GM21423 (cell line): Measurements from ENCODE around the gene IL1RL2.

ENCODE experiments used
- ATAC-seq: cut with Tn5 transposase; IDR thresholded peaks from one replicate; pipeline ENCODE4 v1.9.1; 2021; ENCODE audit warnings: mild to moderate bottlenecking, moderate library complexity; ENCODE audit not compliant: unreplicated experiment

IL1RL2 gene

DNA sequence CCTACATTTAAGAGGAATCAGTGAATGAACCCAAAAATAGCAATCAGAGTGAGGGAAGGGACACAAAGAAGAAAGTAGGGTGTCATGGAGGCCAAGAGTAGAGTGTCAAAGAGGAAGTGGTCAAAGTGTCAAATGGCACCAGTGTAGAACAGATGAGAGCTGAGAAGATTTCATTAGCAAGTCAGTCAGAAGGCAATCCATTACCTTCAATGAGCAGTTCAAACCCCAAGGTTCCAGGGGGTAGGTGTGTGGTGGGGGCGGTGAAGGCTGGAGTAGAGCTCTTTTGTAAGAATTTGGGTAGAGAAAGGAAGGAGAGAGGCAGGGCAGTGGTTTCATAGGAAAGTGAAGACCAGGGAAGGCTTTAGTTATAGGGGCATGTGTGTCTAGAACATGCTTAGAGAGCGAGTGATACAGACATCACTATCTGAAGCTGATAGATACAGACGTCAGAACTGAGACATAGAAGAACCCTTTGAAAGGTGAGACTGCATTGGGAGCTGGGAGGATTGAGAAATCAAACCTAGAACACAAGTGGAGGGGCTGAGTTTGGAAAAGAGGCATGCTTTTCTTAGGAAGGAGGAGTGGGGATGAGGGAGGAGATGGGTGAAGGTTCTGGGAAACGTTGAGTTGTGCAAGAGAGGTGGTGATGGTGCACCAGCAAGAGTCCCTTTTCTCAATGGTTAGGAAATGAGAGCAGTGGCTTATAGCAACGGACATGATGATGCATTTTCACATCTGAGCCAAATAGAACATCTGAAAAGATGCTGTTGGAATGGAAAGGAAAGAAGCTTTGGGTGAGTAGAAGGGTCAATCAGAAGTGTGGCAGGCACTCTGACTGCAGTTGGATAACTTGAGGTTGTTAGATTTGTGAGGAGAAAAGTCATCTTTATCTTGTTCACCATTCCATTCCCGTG lies 75.7 kb downstream of the IL1RL2 start:
- no peak for ATAC-seq

DNA sequence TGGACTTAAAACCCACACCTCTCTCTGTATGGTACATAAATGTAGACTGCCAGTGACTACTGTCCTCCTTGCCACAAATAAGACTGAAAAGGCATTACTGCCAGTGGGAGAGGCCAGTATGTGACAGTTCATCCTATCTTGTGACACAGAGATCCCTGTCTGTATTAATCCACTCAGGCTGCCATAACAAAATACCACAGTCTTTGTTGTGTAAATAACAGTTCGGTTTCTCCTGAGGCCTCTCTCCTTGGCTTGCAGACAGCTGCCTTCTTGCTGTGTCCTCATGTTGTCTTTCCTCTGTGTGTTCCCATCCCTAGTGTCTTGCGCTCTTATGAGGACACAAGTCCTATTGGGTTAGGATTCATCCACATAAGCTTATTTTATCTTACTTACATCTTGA lies 78.1 kb downstream of the IL1RL2 start:
- no peak for ATAC-seq

DNA sequence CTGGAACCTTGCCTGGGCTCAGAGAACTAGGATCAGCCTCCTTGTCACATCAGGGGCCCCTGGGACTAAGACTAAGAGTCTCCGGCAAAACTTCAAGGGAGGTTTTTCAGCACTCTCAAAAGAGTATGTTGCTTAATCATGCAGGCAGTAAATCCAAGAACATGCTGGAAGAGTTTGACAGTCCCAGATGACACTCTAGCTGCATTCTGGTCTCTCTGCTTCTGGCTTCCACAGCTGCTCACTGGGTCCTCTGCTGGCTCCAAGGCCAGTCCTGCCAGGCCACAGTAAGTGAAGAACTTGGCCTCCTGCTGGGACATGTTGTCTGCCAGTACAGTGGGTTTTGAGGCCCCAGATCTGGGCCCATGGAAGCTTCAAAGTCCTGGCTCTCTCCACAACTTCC lies 79.4 kb downstream of the IL1RL2 start:
- ATAC-seq, result no peak

DNA sequence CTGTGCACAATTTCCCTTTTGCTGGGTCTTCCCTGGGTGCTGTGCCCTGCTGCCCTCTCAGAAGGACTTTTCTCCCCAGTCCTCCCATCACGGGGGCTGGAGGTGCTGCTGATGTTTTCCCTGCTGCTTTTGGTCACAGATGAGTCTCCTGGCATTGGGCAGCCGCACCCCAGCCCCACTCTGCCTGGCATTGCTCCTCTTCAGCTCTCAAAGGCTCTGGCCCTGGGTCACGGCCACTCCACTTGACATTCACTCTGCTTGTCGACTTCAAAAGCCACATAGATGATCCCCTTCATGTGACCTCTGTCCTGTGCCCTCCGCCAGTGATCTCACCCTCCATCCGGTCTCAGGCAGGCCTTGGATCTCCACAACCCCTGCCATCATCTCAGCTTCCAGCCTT lies 81.0 kb downstream of the IL1RL2 start:
- ATAC-seq, result no peak

DNA sequence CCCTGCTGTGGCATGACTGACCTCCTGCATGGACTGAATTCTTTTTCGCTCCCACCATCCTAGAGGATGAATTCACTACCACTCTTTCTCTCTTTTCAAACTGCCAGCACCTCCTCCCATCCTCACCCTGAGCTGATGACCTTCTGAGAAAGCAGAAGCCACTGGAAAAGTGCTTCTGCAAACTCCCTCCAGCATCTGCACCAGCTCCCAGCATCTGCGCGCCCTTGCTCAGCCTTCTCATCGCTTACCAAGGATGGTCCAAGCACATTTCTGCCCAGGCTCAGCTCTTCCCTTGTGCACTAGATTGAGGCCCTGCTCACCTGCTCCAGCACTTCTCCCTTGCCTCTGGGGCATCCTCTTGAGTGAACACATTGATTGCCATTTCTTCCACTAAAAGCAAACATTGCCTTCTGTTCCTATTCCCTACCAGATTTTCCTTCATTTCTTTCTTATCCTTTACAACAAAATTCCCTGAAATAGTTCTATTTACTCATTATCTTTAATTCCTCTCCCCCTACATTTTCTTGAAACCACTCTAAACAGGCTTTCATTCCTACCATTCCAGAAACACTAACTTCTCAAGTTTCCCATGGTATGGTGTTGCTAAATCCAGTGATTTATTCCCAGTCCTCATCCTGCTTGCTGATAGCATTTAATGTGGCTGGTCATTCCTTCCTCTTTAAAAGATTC lies 81.8 kb downstream of the IL1RL2 start:
- ATAC-seq, result no peak

DNA sequence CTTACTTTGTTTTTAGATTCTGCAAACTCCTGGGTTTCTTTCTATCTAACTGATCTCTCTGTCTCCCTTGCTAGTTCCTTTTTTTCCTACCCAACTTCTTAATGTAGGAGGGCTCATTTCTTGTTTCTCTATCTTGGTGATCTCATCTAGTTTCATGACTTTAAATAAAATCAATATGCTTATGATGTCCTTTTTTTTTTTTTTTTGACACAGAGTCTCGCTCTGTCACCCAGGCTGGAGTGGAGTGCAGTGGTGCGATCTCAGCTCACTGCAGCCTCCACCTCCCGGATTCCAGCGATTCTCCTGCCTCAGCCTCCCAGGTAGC lies 82.3 kb downstream of the IL1RL2 start:
- no peak for ATAC-seq

DNA sequence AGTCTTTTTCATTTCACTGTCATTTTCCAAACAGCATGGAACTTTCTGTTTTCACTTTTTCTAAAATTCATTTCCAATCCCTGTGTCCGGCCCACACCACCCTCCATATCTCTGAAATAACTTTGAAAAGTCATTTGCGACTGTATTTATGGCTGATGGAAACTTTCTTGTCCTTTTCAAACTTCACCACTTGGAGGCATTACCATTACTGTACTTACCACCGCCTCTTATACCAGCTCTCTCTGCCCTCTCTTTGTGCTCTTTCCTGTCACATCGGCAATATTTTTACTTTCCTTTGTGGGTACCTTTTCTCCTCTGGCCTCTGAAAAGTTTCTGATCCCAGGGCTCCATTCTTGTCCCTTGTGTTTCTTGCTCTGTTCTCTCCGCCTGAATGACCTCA lies 85.0 kb downstream of the IL1RL2 start:
- no peak for ATAC-seq

DNA sequence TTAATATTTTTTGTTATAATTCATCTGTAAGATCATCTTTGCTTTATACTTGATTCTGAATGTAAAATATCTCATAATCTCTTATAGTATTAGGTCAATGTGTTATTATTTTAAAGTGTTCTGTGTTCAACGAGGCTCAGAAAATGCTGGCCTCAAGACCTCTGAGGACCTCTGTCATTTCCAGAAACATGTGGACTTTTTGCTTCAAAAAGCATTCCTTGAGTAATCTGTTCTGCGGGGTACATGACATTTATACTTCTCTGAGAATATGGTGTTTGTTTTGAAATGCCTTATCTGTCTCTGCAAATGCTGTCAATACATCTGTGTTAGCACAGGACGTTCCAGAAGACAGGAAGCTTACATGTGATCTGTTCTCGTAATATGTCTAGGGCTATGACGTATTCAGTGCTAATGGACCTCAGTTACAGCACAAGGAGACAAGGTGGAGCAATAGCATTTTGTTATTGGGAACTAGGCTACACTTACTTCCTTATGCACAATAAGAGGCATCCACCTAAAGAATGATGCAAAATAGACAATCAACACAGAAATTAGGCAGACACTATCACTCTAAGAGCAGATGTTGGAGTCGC lies 86.9 kb downstream of the IL1RL2 start:
- no peak for ATAC-seq

DNA sequence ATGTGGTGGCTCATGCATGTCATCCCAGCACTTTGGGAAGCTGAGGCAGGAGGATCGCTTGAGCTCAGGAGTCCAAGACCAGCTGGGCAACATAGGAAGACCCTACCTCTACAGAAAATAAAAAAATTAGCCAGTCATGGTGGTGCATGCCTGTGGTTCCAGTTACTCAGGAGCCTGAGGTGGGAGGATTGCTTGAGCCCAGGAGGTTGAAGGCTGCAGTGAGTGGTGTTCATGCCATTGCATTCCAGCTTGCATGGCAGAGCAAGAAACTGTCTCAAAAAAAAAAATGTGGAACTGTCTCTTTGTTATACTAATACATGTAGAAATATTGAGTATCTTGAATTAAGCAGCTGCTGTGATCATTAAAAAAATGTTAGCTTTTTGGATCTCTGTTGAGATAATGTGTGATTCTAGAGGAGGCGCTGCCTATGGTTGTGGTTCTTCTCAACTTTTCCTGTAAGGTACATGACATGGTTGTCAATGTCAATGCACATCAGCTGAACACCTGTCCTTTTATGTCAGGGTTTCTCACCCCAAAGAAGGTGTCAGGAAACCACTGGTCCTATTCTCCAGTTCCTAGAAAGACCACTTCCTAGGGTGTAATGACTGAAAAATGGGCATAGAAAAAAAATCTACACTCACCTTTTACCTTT lies 89.9 kb downstream of the IL1RL2 start:
- no peak for ATAC-seq

DNA sequence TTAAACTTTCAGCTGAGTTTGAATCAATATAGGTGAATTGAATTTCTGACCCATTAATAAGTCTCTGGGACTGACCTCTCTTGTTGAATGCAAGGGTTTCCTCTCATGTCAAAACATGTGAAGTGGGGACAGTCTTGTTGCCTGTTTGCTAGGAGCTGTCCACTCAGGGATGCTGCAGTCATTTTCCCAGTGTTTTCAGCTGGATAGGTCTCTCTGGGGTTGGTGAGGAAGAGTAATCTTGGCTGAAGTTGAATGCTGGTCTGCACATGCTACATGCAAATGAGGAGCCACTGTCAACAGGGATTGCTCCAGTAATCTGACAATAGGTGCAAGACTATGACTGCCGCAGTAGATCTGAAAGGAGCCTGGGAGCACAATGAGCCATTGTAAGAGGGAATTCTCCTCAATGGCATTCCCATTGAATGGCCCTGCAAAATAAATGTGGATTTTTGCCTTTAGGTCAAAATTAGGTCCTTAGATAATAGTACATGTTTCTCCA lies 90.4 kb downstream of the IL1RL2 start:
- ATAC-seq, result no peak

DNA sequence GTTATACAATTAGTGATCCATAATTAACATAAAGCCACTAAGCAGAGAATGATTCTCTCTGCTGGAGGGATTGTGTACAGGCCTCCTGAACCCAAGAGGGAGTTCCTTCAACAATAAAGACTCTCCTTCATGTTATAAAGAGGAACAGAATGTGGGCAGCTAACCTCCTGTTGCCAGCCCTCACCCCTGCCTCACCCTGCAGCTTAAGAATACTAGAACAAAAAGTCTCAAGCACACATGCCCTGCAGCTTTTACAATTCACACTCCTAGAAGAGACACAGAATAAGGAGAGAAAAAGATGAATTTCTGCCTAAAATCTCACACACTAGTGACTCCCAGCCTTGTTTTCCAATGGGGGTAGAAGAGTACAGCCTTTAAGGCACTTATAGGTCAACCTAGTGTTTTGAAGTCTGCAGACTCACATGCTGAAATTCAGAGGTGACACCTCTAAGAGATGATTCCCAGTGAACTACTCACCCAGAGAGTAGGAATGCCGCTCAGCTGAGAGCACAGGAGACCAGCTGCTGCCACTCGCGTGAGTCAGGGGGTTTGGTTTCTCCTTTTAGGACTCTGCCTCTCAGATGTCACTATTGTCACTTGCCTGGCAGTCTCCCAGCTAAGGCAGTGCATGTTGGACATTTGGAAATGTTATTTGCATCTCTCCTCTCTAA lies 92.0 kb downstream of the IL1RL2 start:
- ATAC-seq, result no peak

DNA sequence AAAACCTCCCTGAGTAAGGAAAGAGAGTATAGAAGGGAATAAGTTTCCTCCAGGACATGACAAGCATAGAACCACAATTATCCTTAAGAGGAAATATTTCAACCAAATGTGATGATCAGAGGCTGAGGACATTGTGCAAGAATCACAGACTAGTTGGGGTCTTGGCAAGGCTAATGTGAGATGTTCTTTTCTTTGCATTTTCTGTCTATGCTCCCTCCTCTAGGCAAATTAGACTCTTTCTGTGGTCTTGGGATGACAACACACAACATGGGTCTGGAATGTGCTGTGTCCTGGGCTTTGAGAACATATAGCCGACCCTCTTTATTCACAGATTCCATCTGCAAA lies 92.5 kb downstream of the IL1RL2 start:
- ATAC-seq, result no peak

DNA sequence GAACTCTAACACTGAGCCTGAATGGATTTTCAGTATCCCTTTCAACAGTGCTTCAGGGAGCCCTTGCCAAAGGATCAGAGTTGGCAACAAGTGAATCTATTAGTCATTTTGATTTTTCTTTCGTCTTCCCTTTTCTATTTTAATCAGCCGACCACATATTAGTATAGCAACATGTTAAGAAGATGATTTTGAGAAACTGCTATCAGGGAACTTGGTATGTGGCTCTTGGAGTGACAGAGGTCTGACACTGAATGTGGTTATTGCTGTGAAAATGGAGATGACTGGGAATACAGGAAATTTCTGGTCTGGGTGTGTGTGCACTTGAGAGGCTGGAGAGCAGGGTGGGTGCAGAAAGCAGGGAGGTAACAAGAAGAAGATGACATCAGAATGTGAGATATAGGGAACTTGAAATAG lies 95.9 kb downstream of the IL1RL2 start:
- no peak for ATAC-seq

DNA sequence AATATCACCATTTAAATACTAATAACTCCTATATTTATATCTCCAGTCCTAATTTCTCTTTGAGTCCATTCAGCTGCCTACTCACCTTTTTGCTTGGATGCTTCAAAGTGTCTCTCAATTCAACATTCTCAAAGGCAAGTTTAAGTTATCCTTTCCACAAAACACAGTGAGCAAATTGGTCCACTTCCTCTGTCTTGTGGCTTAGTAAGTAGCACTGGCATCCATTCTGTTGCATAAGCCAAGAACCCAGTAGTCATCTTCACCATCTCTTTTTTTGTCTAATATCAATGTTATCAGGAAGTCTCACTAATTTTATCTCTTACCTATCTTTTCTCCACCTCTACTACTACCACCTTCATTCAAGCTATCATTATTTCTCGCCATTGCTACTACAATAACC lies 97.2 kb downstream of the IL1RL2 start:
- ATAC-seq, result no peak

DNA sequence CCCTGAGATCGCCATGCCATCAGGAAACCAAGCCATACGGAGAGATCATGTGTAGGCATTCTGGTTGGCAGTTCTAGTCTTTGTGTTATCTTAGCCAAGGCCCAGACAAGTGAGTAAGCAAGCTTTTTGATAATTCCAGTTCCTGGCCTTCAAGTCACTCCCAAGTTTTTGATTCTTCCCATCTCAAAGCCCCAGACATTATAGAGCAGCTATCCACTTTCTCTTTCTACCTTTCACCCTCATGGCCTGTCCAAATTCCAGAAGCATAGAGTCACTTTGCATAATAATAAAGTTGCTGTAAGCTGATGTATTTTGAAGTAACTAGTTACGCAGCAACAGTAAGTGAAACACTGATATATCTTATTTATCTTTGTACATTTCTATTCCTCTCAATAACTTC lies 97.8 kb downstream of the IL1RL2 start:
- ATAC-seq, result no peak

DNA sequence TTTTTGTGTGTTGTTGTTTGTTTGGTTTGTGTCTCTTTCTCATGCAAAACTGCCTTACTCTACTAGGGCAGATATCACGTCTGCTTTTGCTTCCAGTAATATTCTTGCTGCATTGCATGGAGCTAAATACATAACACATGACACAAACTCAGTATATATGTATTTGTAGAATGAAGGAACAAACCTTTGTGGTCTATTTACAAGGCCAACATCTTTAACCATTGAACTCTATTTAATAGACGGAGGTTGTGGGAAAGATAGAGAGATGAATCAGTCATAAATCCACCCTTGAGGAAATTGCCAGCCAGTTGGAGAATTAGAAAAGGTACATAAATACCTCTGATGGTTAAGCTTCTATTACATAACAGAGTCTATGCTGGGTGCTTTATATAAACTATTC lies 98.5 kb downstream of the IL1RL2 start:
- no peak for ATAC-seq

DNA sequence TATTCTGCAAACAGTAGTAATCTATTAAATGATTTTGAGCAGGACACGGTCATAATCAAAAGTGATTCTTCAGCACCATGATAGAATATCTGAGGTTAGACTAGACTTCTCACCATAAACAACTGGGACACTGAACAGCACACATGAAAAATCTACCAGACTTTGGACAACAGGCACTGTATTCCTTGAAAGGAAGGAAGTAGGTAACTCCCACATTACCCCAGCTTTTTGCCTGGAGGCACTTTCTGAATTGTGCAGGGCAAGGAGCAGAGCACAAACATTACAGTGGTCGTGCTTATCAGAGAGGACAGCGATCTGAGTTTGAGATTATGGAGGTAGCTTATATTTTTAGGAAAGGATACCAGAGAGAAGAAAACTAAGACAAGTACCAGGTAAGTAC lies 99.2 kb downstream of the IL1RL2 start:
- ATAC-seq, result no peak

DNA sequence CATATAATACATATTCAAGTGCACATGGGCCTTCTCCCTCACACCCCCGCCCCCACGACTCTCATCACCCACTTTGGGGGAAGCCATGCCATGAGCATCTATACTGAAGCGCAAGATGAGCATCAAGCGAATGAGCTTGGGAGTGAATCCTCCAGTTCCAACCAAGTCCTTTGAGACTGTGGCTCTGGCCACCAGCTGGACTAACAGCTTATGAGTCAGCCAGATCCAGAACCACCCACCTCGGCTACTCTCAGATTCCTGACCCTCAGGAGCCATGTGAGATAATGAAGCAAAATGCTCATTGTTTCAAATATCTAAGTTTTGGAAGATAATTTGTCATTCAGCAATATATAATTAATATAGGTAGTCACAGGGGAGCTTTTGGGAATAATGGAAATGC lies 102.3 kb downstream of the IL1RL2 start:
- no peak for ATAC-seq
